GM21723 (cell line): ENCODE data around the gene PRAMEF20.

Experiments
- ATAC-seq: cut with Tn5 transposase; IDR thresholded peaks from one replicate; pipeline ENCODE4 v1.9.1; 2021; ENCODE audit warnings: mild to moderate bottlenecking, moderate library complexity; ENCODE audit not compliant: unreplicated experiment

The PRAMEF20 gene

GRCh38 chr1:13461977-13462376 is 51.7 kb downstream of the PRAMEF20 start:
- no peak for ATAC-seq

- ATAC-seq = no peak
Observed at GRCh38 chr1:13462682-13463081, 52.4 kb downstream of the PRAMEF20 start.

DNA sequence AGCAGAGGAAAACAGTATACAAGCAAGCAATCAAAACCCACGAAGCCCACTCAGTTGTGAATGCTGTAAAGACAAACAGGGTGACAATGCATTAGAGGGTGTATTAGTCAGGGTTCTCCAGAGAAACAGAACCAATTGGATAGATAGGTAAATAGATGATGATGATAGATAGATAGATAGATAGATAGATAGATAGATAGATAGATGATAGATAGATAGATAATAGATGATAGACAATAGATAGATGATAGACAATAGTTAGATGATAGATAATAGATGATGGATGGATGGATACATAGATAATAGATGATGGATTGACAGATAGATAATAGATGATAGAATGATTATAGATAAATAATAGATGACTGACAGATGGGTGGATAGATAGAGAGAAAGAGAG is 55.3 kb downstream of the PRAMEF20 start:
- no peak for ATAC-seq

GRCh38 chr1:13469343-13469742 is 59.1 kb downstream of the PRAMEF20 start:
- ATAC-seq = no peak
